ENCODE results near the gene GYS1. TPM values are rescaled to one million over a fixed set of nuclear protein-coding genes. Genes with fewer than 3 reads are reported as not detected.
"Not testable (repeated sequence)": the region's sequence is repeated elsewhere in the genome, so short reads cannot be mapped to it uniquely, and the experiment has no call there.

The GYS1 gene
- total RNA-seq, 4 donors from 2014 or later: 26.4 to 42.0 (median 31.6) TPM

DNA sequence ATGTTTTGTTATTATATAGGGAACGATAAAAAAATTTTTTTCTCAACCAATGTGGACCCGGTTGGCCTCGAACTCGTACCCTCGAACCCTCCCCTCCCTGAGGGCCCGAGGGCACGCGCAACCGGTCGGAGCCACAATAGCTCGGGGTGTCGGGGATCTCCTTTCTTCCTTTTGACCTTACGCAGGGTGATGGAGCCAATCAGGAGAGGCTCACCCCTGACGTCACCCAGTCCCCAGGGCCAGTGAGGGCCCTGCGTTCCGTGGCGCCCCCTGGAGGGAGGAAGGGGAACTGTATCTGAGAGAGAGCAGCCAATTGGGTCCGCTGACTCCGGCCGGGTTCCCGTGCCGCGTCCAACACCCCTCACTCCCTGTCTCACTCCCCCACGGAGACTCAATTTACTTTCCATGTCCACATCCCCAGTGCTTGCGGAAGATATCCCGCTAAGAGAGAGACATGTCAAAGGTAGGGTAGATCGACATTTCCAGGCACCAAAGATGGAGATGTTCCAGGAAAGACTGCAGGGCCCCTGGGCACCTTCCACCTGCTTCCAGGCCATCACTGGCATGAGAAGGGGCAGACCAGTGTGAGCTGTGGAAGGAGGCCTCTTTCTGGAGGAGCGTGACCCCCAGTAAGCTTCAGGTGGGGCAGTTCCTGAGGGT is 38.7 kb upstream of the GYS1 start, which contains the start of gene CGB2:
Gene CGB2, plus strand, starts transcription at position 249 of the 660 bp plus-strand sequence. Its CDS starts 206 bp downstream, at position 455.
- TF ChIP-seq, protein P1, sequence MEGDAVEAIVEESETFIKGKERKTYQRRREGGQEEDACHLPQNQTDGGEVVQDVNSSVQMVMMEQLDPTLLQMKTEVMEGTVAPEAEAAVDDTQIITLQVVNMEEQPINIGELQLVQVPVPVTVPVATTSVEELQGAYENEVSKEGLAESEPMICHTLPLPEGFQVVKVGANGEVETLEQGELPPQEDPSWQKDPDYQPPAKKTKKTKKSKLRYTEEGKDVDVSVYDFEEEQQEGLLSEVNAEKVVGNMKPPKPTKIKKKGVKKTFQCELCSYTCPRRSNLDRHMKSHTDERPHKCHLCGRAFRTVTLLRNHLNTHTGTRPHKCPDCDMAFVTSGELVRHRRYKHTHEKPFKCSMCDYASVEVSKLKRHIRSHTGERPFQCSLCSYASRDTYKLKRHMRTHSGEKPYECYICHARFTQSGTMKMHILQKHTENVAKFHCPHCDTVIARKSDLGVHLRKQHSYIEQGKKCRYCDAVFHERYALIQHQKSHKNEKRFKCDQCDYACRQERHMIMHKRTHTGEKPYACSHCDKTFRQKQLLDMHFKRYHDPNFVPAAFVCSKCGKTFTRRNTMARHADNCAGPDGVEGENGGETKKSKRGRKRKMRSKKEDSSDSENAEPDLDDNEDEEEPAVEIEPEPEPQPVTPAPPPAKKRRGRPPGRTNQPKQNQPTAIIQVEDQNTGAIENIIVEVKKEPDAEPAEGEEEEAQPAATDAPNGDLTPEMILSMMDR (IDR thresholded peaks at IDR 0.05): peak in 1 of 2 donors; percentile 39
- not testable (repeated sequence) for H3K4me3 ChIP-seq; H3K4me1 ChIP-seq; H3K27ac ChIP-seq; H3K27me3 ChIP-seq; H3K36me3 ChIP-seq; H3K9me3 ChIP-seq; DNase-seq (ENCODE audit: low spot score in 2 of 2)
- WGBS: 13% methylated on average over 24 of the region's 28 CpGs

DNA sequence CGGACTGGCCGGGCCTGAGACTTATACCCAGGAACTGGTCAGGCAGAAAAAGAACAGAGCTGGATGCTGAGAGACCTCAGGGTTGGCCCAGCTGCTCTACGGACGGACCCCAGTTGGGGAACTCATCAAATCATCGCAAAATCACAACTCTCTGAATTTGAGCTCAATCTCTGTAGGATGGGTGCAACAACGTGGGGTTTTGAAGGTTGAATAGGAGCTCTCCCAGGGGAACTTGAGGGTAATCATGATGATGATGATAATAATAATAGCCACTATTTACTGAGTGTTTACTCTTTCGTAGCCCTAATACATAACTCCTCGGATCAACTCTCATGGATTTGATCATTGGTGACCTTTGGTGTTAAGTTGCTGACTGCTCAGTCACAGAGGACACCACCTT is 37.2 kb upstream of the GYS1 start:
- H3K9me3 ChIP-seq; DNase-seq (ENCODE audit: low spot score in 2 of 2); H3K27me3 ChIP-seq; H3K4me3 ChIP-seq; H3K36me3 ChIP-seq; H3K27ac ChIP-seq; H3K4me1 ChIP-seq: not testable (repeated sequence)
- WGBS: 95% methylated on average over 3 of the region's 8 CpGs

DNA sequence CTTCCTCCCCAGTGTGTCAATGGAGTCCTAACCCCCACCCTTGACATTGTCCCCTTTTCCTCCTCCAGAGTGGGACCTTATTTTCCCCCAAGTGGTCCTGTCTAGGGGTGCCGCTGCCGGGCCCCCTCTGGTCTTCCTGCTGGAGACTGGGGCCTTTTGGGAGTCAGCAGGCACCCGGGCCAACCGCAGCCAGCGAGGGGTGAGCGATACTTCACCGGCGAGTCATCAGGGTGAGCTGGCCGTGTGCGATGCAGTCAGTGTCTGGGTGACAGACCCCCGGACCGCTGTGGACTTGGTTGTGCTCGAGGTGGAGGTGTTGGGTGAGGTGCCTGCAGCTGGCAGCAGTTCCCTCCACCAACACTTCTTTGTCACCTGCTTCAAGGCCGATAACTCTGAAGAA is 36.6 kb upstream of the GYS1 start:
- H3K4me3 ChIP-seq; DNase-seq (ENCODE audit: low spot score in 2 of 2); H3K27ac ChIP-seq; H3K9me3 ChIP-seq; H3K27me3 ChIP-seq; H3K4me1 ChIP-seq; H3K36me3 ChIP-seq: not testable (repeated sequence)
- 85% methylated on average over 14 of the region's 14 CpGs for WGBS

DNA sequence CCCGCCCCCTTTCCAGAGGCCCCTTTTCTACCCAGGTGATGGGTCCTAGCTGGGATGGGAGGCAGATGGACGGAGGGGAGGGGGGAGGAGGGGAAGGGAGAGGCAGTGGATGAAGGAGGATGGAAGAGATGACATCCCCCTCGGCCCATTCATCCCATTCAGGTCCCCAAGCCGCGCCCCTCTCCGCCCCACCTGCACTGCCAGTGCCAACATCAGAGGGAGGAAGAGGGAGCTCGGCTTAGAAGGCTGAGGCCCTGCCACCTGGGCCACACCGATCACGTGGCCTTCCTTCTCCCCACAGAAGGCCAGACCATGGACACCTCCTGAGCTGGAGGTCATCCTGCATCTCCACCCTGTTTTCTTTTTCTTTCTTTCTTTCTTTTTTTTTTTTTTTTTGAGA is 35.6 kb upstream of the GYS1 start:
- H3K27ac ChIP-seq; DNase-seq (ENCODE audit: low spot score in 2 of 2); H3K4me1 ChIP-seq; H3K36me3 ChIP-seq; H3K9me3 ChIP-seq; H3K4me3 ChIP-seq; H3K27me3 ChIP-seq: not testable (repeated sequence)
- WGBS: 89% methylated on average over 9 of the region's 9 CpGs

DNA sequence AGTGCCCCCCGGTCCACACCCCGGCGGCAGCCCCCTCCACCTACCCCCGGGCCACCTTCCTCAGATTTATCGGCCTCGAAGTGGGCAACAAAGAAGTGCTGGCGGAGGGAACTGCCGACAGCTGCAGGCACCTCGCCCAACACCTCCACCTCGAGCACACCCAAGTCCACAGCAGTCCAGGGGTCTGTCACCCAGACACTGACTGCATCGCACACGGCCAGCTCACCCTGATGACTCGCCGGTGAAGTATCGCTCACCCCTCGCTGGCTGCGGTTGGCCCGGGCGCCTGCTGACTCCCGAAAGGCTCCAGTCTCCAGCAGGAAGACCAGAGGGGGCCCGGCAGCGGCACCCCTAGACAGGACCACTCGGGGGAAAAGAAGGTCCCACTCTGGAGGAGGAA is 32.5 kb upstream of the GYS1 start:
- 88% methylated on average over 4 of the region's 23 CpGs for WGBS
- not testable (repeated sequence) for H3K36me3 ChIP-seq; H3K27me3 ChIP-seq; H3K4me3 ChIP-seq; H3K9me3 ChIP-seq; H3K4me1 ChIP-seq; DNase-seq (ENCODE audit: low spot score in 2 of 2); H3K27ac ChIP-seq

DNA sequence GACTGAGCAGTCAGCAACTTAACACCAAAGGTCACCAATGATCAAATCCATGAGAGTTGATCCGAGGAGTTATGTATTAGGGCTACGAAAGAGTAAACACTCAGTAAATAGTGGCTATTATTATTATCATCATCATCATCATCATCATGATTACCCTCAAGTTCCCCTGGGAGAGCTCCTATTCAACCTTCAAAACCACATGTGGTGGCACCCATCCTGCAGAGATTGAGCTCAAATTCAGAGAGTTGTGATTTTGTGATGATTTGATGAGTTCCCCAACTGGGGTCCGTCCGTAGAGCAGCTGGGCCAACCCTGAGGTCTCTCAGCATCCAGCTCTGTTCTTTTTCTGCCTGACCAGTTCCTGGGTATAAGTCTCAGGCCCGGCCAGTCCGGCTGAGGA is 32.0 kb upstream of the GYS1 start:
- H3K9me3 ChIP-seq; H3K4me1 ChIP-seq; H3K4me3 ChIP-seq; H3K27me3 ChIP-seq; DNase-seq (ENCODE audit: low spot score in 2 of 2); H3K27ac ChIP-seq; H3K36me3 ChIP-seq: not testable (repeated sequence)
- 92% methylated on average over 4 of the region's 6 CpGs for WGBS

DNA sequence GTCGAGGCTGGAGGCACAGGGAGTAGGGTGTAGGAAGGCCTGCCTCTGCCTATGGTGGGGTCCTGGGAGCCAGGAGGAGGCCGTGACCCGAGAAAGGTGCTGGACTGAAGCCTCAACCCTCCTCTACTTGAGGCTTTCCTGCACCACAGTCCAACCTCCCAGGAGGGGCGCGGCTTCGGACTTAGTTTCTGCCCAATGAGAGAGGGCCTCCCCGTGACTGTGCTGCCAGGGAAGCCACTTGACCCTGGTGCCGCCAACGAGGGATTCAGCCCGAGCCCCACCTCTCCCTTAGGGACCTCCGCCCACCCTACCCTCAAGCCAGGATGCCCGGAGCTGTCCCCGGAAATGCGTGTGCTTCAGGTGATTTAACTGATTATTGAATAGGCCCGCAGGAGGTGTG is 31.1 kb upstream of the GYS1 start, which contains the start of gene CGB3:
Gene CGB3, minus strand, starts transcription at position 101 of the 400 bp plus-strand sequence. CDS start 362 bp downstream, outside the sequence.
- H3K27ac ChIP-seq; H3K4me3 ChIP-seq; H3K36me3 ChIP-seq; DNase-seq (ENCODE audit: low spot score in 2 of 2); H3K4me1 ChIP-seq; H3K9me3 ChIP-seq; H3K27me3 ChIP-seq: not testable (repeated sequence)
- WGBS: 50% methylated on average over 3 of the region's 15 CpGs

DNA sequence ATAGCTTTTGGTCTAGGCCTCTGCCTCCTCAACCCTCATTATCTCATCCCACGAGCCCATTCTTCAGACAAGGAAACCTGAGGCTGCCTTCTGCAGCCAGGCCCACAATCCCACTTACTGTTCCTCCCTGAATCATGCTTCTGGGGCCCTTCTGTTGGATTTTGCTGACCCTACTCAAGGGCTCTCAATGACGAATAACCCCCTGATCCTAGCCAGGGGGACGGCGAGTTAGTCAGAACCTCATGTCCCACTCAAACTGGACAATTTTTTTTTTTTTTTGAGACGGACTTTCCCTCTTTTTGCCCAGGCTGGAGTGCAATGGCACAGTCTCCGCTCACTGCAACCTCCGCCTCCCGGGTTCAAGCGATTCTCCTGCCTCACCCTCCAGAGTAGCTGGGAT is 29.0 kb upstream of the GYS1 start:
- 90% methylated on average over 9 of the region's 9 CpGs for WGBS
- no peak for DNase-seq (ENCODE audit: low spot score in 2 of 2)

DNA sequence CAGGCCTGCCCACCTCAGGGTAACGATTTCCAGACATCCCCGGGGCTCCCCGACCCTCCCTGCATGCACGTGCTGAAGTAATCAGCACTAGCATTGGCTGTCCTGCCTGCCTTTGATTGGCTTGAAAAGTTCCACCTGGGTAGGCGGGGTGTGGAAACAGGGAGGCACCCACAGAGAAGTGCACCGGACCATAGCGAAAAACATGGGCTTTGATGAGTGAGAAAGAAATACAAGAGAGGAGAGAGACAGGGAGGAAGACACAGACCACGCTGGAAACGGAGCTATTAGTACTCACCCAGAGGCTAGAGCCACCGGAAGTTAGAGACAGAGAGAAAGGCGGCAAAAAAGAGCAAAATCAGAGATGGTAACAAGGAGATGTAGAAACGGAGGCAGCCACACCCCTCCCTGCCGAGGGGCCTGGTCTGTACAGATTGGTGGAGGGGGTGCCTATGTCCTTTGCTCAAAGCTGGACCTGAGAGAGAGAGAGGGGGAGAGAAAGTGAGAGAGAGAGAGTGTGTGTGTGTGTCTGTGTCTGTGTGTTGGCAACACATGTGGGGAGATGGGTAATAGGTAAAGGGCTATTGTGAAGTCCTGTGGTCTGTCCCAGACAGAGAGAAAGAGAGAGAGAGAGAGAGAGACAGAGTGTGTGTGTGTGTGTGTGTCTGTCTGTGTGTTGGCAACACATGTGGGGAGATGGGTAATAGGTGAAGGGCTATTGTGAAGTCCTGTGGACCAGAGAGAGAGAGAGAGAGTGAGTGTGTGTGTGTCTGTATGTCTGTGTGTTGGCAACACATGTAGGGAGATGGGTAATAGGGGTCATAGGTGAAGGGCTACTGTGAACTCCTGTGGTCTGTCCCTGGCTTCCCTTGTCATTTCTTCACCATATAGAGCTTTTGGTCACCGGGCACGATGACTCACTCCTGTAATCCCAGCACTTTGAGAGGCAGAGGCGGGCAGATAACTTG is 28.1 kb upstream of the GYS1 start:
- Histone ChIP-seq H3K4me1 (peaks cover 27% of the 10 kb centered on the region), H3K36me3 (peaks cover 3% of the 10 kb centered on the region), H3K27me3 (peaks cover 6% of the 10 kb centered on the region), H3K4me3 (no peak overlapping the region), H3K9me3 (no peaks in the 10 kb centered on the region), H3K27ac (no peak overlapping the region)
- TF ChIP-seq EP300 (IDR thresholded peaks at IDR 0.05): no peak
- 40% methylated on average over 16 of the region's 16 CpGs for WGBS
- no peak for DNase-seq (ENCODE audit: low spot score in 2 of 2)

More for the DNA sequence above, 29.0 kb upstream of the GYS1 start:
- TF ChIP-seq EP300 (IDR thresholded peaks at IDR 0.05) (no peak), POLR2A (IDR thresholded peaks at IDR 0.05) (no peak), POLR2AphosphoS5 (IDR thresholded peaks at IDR 0.05) (no peak)
- Histone ChIP-seq H3K36me3 (no peaks in the 10 kb centered on the region), H3K27me3 (peaks cover 6% of the 10 kb centered on the region), H3K27ac (no peak overlapping the region), H3K9me3 (no peaks in the 10 kb centered on the region), H3K4me3 (no peak overlapping the region), H3K4me1 (peaks cover 27% of the 10 kb centered on the region)

Data from suprapubic skin (tissue), 4 donors.